Measurements from ENCODE around the gene LPAR1.
A peak's percentile ranks its signal among the peaks of the same experiment; 100 is the strongest.

LPAR1 gene, protein sequence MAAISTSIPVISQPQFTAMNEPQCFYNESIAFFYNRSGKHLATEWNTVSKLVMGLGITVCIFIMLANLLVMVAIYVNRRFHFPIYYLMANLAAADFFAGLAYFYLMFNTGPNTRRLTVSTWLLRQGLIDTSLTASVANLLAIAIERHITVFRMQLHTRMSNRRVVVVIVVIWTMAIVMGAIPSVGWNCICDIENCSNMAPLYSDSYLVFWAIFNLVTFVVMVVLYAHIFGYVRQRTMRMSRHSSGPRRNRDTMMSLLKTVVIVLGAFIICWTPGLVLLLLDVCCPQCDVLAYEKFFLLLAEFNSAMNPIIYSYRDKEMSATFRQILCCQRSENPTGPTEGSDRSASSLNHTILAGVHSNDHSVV

DNA sequence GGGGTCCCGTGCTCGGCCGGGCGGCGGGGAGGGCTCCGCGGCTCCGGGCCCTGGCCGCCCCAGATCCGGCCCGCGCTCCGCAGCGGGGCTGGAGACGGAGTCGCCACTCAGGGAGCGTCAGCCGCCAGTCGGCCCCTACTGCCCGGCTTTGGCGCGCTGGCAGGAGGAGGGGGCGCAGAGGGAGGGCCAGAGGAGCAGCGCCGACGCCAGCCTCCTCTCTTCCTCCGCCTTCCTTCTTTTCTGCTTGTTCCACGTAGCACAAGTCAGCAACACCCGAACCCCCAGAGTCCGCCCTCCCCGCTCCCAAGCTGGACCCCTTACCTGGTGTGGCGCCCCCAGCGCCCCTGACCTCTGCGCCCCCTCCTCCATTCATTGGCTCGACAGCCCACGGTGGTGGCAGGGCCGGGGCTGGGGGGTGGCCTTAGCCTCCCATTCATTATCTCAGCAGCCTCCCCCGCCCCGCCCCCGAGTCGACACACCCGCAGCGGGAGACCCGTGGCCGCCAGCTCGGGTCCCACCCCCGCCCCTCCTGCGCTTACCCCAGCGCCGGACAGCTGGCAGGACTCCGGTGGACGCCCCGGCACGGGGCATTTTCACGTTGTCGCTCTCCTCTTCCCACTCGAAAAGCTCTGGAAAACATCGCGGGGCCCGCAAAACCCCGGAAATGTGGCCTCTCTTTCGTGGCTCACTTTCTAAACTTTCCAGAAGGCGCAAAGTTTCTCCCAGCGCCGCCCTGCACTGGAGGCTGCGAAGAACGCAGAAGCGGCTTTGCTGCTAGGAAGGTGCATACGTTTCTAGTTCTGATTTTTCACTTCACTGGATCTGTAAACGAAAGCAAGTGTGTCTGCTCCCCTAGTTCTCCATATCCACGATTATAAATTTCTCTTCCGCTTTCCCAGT lies at the start of gene LPAR1:
TSS of gene LPAR1 (minus strand) at position 140 of the 900 bp plus-strand sequence. CDS start 66,353 bp downstream, outside the sequence.
- Mint-ChIP-seq H3K27ac (no peak within 1 kb of the TSS), H3K4me3 (peak within 1 kb of the TSS; percentile 65), H3K36me3 (ENCODE audit: low read depth) (no peaks in the 10 kb centered on the region), H3K4me1 (ENCODE audit: low read depth) (peaks cover 14% of the 10 kb centered on the region), H3K9me3 (no peaks in the 10 kb centered on the region), H3K27me3 (peaks cover 44% of the 10 kb centered on the region)

DNA sequence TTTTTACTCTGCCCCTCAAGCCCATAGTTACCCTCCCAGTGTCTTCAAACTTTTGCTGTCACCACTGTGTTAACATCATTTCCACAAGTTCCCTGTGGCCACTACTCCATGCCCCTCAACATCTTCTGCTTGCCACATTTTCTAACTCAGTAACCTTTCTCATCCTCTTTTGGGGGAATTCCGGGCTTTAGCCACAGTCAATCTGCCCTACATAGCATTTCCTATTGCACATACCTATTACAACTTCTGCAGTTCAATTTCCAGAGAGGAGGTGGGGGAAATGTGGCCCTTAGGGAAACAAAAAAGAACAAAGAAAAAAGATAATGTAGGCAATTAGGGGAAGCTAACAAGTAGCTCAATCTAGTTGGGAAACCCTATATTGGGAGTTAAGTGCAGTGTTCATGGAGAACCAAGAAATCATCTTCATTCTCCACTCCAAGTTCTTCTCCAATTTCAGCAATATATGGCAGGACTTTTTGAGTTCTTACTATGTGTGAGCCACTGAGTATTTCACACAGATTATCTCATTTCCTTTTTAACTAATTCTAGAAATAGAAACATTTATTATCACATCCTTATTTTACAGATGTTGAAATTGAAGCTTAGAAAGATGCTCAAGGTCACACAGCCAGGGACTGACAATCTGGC lies 40.2 kb upstream of the LPAR1 start:
- H3K4me3 Mint-ChIP-seq = no peak overlapping the region
- peak overlapping the region; percentile 46 for H3K27ac Mint-ChIP-seq
- H3K4me1 Mint-ChIP-seq (ENCODE audit: low read depth) = peaks cover 3% of the 10 kb centered on the region
- no peaks in the 10 kb centered on the region for H3K9me3 Mint-ChIP-seq
- H3K36me3 Mint-ChIP-seq (ENCODE audit: low read depth) = no peaks in the 10 kb centered on the region
- peaks cover 7% of the 10 kb centered on the region for H3K27me3 Mint-ChIP-seq

DNA sequence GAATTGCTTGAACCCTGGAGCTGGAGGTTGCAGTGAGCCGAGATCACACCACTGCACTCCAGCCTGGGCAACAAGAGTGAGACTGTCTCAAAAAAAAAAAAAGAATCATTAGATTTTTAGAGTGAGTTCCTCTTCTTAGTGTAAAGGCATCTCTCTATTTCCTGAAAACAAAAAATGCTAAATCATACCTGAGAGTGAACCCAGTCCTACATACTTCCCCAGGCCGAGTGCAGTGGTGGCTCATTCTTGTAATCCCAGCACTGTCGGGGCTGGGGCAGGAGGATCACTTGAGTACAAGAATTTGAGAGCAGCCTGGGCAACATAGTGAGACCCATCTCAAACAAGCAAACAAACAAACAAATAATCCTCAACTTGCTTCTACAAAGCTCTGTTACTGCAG lies 38.2 kb upstream of the LPAR1 start:
- no peaks in the 10 kb centered on the region for H3K9me3 Mint-ChIP-seq
- no peak overlapping the region for H3K27ac Mint-ChIP-seq
- peaks cover 7% of the 10 kb centered on the region for H3K27me3 Mint-ChIP-seq
- H3K4me3 Mint-ChIP-seq = no peak overlapping the region
- peaks cover 3% of the 10 kb centered on the region for H3K4me1 Mint-ChIP-seq (ENCODE audit: low read depth)
- no peaks in the 10 kb centered on the region for H3K36me3 Mint-ChIP-seq (ENCODE audit: low read depth)

DNA sequence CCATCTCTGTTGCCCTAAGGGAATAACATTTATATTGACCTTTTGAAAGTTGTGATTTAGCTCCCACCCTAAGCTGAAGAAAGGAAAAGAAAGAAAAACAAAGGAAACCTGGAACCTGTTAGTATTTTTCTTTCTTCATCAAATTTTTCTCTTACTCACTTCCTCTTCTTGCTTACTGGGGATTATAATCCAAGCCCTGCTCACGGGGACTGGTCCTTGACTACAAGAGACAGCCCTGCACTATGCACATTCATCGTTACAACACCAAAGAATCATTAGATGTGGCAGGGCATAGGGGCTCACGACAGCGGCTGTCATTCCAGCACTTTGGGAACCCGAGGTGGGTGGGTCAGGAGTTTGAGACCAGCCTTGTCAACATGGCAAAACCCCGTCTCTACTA lies 37.8 kb upstream of the LPAR1 start:
- Mint-ChIP-seq H3K27me3 (peaks cover 7% of the 10 kb centered on the region), H3K9me3 (no peaks in the 10 kb centered on the region), H3K36me3 (ENCODE audit: low read depth) (no peaks in the 10 kb centered on the region), H3K4me1 (ENCODE audit: low read depth) (peaks cover 3% of the 10 kb centered on the region), H3K4me3 (no peak overlapping the region), H3K27ac (no peak overlapping the region)

DNA sequence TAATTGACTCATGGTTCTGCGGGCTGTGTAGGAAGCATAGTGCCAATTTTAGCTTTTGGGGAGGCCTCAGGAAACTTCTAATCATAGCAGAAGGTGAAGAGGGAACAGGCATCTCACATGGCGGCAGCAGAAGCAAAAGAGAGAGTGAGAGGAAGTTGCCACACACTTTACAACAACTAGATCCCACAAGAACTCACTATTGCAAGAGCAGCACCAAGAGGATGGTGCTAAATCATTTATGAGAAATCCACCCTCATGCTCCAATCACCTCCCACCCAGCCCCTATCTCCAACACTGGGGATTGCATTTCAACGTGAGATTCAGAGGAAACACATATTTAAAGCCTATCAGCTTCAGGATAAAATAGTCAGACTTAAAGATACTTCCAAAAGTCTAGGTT lies 36.1 kb upstream of the LPAR1 start:
- Mint-ChIP-seq H3K27ac (no peak overlapping the region), H3K4me1 (ENCODE audit: low read depth) (peaks cover 3% of the 10 kb centered on the region), H3K9me3 (no peaks in the 10 kb centered on the region), H3K36me3 (ENCODE audit: low read depth) (no peaks in the 10 kb centered on the region), H3K27me3 (peaks cover 7% of the 10 kb centered on the region), H3K4me3 (no peak overlapping the region)

DNA sequence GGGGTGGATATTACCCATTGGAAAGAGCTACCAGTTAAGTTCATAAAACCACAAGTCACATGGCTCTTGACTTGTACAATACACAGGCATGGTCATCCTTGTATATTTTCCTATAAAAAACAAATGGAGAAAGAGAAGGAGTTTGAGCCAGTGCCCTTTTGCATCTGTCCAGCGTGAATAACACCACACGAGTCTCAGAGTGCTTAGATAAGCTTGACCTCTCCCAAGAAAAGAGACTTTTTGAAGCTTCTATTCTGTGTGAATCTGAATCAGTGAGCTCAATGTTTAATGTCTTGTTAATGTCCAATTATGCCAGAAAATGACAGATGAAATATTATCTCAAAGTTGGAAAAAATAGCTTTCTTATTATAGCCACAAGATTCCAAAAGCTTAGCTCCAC lies 30.9 kb upstream of the LPAR1 start:
- no peaks in the 10 kb centered on the region for H3K9me3 Mint-ChIP-seq
- H3K27me3 Mint-ChIP-seq = no peaks in the 10 kb centered on the region
- no peak overlapping the region for H3K4me3 Mint-ChIP-seq
- no peak overlapping the region for H3K27ac Mint-ChIP-seq
- no peaks in the 10 kb centered on the region for H3K4me1 Mint-ChIP-seq (ENCODE audit: low read depth)
- H3K36me3 Mint-ChIP-seq (ENCODE audit: low read depth) = no peaks in the 10 kb centered on the region

DNA sequence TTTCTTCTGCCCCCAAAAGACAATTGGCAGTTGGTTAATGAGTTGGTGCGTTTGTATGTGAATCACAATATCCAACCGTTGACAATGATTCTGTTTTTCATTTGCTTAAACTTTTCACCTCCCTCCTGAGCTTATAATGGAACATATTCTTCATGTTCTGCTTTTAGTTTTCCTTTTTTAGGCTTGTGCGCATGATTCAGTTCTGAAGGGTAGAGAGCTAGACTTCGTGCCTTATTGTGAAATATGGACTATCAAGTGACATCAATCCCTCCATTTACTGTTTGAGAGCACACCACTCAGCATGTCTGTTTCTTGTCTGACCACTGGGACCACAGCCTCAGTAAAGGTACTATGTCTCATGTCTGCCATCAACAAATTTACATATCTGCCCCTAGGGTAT lies 30.5 kb upstream of the LPAR1 start:
- H3K4me3 Mint-ChIP-seq = no peak overlapping the region
- H3K27ac Mint-ChIP-seq = no peak overlapping the region
- no peaks in the 10 kb centered on the region for H3K27me3 Mint-ChIP-seq
- H3K9me3 Mint-ChIP-seq = no peaks in the 10 kb centered on the region
- no peaks in the 10 kb centered on the region for H3K4me1 Mint-ChIP-seq (ENCODE audit: low read depth)
- H3K36me3 Mint-ChIP-seq (ENCODE audit: low read depth) = no peaks in the 10 kb centered on the region

DNA sequence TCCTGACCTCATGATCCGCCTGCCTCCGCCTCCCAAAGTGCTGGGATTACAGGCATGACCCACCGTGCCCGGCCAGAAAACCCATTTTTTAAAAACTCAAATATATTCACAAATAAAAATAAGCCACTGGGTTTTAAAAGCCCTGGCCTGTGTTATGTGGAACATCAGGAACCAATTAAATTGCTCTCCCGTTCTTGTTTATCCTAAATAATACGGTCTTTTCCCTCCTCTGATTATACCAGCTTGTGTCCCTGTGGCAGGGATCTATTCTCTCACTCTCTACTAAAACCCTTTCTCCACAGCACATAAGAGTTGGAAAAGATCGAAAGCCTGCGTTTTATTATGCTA lies 30.1 kb upstream of the LPAR1 start:
- no peaks in the 10 kb centered on the region for H3K36me3 Mint-ChIP-seq (ENCODE audit: low read depth)
- no peak overlapping the region for H3K4me3 Mint-ChIP-seq

DNA sequence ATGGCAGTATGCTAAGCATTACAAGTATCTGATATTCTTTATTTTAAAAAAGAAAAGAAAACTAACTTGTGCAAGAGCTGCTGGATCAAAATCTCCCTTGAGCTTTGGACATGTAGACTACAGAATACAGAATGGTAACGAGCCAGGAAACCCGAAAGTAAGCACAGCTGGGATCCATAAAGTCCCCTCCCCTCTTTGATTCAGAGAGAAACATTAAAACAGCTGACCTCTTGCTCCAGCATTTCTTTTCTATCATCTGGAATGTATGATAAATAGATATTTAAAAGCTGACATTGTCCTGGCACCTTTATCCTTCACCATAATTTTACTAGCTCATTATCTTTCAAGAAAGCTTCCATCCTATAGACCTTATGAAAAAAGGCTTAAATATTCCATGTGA lies 28.2 kb upstream of the LPAR1 start:
- Mint-ChIP-seq H3K27me3 (peaks cover 4% of the 10 kb centered on the region), H3K36me3 (ENCODE audit: low read depth) (no peaks in the 10 kb centered on the region), H3K4me1 (ENCODE audit: low read depth) (no peaks in the 10 kb centered on the region), H3K4me3 (no peak overlapping the region), H3K9me3 (no peaks in the 10 kb centered on the region), H3K27ac (no peak overlapping the region)

More for the DNA sequence above, 30.1 kb upstream of the LPAR1 start:
- no peaks in the 10 kb centered on the region for H3K9me3 Mint-ChIP-seq
- H3K27ac Mint-ChIP-seq = no peak overlapping the region
- no peaks in the 10 kb centered on the region for H3K27me3 Mint-ChIP-seq
- H3K4me1 Mint-ChIP-seq (ENCODE audit: low read depth) = no peaks in the 10 kb centered on the region

DNA sequence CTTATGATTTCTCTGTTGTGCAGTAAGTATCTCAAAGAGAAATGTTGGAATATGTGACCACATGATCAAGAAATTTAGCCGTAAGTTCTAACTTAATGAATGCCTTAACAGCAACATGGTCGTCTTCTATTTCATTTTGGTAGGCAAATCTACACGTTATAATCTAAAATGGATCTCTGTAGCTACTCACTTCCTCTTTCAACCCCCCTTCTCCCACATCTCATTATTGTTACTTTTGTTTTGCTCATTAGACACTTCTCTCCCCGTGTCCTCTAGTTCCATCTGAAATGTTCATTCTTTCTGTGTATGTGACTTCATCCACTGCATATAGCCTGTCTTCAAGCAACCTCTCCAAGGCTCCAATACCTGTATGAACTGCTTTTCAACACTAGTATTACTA lies 27.1 kb upstream of the LPAR1 start:
- Mint-ChIP-seq H3K4me3 (no peak overlapping the region), H3K27ac (no peak overlapping the region), H3K9me3 (no peaks in the 10 kb centered on the region), H3K36me3 (ENCODE audit: low read depth) (no peaks in the 10 kb centered on the region), H3K4me1 (ENCODE audit: low read depth) (no peaks in the 10 kb centered on the region), H3K27me3 (peaks cover 4% of the 10 kb centered on the region)

DNA sequence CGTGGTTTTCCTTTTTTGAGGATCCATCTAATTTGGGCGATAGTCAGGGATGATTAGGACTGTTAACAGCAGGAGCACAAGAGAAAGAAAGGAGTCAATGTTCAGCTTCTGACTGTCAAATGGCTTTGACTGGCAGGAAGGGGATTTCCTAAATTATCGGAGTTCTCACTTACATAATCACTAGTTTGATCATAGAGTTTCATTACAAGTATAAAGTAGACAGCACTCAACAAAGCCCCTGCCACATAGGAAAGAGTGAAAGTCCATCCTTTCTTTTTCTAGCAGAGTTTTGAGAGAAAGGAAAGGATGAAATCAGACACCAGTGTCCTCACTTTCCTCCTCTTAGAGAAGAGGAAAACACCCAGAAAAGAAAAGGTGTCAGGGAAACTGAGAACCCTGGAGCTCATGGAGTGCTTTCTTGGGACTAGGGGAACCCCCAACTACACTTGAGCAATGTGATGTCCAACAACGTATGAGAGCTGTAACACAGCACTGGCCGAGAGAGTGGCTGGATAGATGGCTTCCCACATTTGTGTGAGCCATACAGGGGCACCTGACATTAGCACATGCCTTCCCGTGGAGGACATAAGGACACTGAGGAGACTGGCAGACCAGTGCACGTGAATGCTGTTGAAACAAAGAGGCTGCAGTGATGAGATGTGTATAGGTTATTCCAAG lies 26.0 kb upstream of the LPAR1 start:
- Mint-ChIP-seq H3K4me1 (ENCODE audit: low read depth) (no peaks in the 10 kb centered on the region), H3K27ac (no peak overlapping the region), H3K36me3 (ENCODE audit: low read depth) (no peaks in the 10 kb centered on the region)

DNA sequence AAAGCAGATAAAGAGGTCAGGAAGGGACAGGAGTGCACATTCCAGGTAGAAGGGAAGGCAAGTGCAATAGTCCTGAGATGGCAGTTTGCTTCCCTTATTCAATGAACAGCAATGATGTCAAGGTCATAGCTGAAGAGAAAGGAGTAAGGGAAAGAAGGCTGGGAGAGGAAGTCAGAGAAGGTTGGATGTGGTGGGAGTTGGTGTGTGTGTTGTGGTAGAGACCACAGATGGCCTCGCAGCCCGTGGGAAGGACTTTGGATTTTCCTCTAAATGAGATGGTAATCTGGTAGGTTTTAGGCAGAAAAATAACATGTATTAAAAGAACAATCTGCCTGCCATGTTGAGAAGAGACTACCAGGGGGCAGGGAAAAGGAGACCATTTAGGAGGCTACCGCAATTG lies 25.1 kb upstream of the LPAR1 start:
- Mint-ChIP-seq H3K4me3 (no peak overlapping the region), H3K4me1 (ENCODE audit: low read depth) (no peaks in the 10 kb centered on the region), H3K27ac (no peak overlapping the region), H3K9me3 (no peaks in the 10 kb centered on the region), H3K36me3 (ENCODE audit: low read depth) (no peaks in the 10 kb centered on the region), H3K27me3 (peaks cover 4% of the 10 kb centered on the region)

More for the DNA sequence above, 26.0 kb upstream of the LPAR1 start:
- no peaks in the 10 kb centered on the region for H3K9me3 Mint-ChIP-seq
- no peak overlapping the region for H3K4me3 Mint-ChIP-seq
- H3K27me3 Mint-ChIP-seq = peaks cover 4% of the 10 kb centered on the region

DNA sequence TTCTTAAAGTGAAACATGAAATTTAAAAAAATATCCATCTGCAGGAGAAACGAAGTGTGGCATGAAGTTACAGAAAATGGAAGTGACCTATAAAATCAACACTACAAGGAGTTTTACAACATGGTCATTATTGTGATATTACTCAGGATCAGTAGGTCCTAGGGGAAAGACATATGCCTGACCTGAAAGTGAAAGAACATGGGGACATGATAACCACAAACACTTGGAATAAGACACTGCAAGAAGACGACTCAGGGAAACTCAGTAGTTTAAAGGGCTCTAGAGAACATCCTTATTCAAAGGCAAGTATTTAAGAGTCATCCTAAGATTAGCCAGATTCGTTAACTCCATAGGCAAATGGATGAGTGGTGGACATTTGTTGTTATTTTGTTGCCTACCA lies 19.9 kb upstream of the LPAR1 start:
- no peak overlapping the region for H3K27ac Mint-ChIP-seq
- no peaks in the 10 kb centered on the region for H3K9me3 Mint-ChIP-seq
- no peaks in the 10 kb centered on the region for H3K4me1 Mint-ChIP-seq (ENCODE audit: low read depth)
- no peak overlapping the region for H3K4me3 Mint-ChIP-seq
- peaks cover 2% of the 10 kb centered on the region for H3K27me3 Mint-ChIP-seq
- no peaks in the 10 kb centered on the region for H3K36me3 Mint-ChIP-seq (ENCODE audit: low read depth)

DNA sequence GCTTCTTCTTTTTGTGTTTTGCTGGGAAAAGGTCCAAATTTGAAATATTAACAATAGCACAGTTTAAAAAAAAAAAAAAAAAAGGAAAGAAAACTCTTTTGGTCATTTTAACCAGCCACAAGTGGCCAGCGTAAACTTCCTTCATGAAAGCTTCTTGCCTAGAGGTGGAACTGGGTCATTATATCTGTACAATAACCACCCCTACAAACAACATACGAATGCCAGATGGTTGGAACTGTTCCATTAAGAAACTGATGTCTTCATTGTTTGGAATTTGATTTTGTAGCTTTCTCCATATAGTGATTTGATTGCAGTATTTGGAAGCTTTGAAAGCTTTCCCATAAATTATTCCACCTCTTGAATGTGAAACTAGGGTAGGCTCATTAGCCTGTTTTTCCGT lies 18.3 kb upstream of the LPAR1 start:
- Mint-ChIP-seq H3K4me1 (ENCODE audit: low read depth) (no peaks in the 10 kb centered on the region), H3K4me3 (no peak overlapping the region), H3K36me3 (ENCODE audit: low read depth) (no peaks in the 10 kb centered on the region), H3K27me3 (no peaks in the 10 kb centered on the region), H3K27ac (no peak overlapping the region), H3K9me3 (no peaks in the 10 kb centered on the region)

DNA sequence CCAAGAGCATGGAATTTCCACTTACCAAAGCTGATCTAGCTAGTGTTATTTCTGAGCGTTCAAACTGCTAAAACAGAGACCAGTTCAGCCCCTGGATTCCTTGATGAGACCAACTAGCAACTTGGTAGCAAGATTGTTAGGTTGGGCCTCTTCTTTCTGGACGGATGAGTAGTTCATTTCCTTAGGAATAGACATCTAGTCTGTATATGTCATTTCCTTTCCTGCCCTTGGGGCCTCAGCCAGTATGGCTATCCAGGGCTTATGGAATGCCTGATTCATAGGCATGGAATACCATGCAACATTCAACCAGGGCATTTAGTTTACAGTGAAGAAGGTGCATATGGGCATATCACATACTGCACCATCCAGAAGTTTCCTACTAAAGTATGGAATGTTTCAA lies 14.5 kb upstream of the LPAR1 start:
- Mint-ChIP-seq H3K9me3 (no peaks in the 10 kb centered on the region), H3K27ac (no peak overlapping the region), H3K27me3 (no peaks in the 10 kb centered on the region), H3K4me1 (ENCODE audit: low read depth) (no peaks in the 10 kb centered on the region), H3K36me3 (ENCODE audit: low read depth) (no peaks in the 10 kb centered on the region), H3K4me3 (no peak overlapping the region)

All from stimulated activated naive CD8-positive, alpha-beta T cell treated with anti-CD3 and anti-CD28 coated beads, Interleukin-15, Interleukin-2, amounts not matched to agents 100 ng/mL and 50 ng/mL, for 24 hours (primary cell).